HG02970 (cell line): ENCODE measurements around the gene ALDH3B1.

ENCODE experiments used
- ATAC-seq: cut with Tn5 transposase; IDR thresholded peaks from one replicate; pipeline ENCODE4 v1.9.1; 2021; ENCODE audit warnings: mild to moderate bottlenecking, moderate library complexity, moderate number of reproducible peaks; ENCODE audit not compliant: unreplicated experiment, low FRiP score

The ALDH3B1 gene

DNA sequence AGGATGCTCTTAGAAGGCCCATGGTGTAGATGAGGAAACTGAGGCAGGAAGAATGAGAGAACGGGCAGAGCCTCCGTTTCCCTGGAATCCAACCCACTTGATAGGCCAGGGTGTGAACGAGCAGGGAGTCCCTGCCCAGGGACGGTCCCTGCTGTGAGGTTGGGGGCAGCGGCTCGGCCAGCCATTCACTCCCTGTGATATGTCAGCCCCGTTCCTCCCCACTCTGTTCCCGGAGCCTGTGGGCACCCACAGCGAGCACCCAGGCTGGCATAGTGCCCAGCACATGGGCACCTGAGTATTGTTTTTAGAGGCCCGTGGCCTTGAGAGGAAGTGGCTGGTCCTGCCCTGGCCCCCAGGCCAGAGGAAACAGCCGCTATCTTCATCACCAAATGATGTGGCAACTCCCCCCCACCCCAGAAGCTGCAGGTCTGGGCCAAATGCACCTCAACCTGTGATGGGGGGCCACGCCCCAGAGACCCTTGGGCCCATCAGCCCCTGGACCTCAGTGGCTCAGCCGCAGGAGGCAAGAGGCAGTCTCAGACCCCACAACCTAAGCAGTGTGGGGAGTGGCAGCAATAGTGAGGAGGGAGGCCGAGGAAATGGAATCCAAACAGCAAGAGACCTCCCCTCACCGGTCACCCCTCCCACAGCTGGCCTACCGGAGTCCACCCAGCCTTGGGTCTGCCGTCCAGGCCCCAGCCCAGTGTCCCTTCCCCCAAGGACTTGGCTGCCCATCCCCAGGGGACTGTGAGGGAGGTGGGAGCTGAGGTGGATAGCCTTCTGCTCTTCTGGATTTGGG is 2.1 kb downstream of the ALDH3B1 start:
- ATAC-seq: no peak

DNA sequence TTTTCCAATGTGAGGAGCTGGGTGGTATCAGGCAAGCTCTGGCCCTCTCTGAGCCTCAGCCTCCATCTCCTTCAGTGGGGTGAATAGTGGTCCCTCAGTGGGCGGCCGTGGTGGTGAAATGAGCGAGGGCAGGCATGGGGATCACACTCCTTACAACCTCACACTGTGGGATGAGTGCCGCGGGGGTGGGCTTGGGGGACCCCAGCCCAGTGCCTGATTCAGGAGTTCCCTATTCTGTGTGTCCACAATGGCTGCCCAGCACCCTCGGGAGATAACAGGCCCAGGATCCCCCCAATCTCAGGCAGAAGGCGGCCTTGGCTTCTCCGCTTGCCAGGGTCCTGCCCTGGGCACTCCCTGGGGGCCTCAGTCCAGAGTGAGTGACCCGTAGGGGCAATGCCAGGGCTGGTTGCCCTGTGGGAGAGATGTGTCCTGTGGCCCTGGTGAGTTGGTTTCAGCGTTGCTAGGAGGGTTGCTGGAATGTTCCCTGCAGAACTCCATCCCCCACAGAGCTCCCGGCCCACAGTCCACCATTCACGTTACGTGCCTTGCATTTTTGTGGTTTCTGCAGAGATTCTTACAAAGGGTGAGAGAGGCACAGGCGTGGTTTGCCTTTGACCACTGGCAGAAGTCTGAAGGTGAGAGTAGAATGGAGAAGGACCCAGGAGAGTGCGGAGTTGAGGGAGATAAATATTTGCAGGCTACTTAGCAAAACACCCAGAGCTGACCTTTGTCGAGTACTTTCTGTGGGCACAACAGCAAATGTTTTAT is 2.9 kb downstream of the ALDH3B1 start:
- ATAC-seq: no peak

DNA sequence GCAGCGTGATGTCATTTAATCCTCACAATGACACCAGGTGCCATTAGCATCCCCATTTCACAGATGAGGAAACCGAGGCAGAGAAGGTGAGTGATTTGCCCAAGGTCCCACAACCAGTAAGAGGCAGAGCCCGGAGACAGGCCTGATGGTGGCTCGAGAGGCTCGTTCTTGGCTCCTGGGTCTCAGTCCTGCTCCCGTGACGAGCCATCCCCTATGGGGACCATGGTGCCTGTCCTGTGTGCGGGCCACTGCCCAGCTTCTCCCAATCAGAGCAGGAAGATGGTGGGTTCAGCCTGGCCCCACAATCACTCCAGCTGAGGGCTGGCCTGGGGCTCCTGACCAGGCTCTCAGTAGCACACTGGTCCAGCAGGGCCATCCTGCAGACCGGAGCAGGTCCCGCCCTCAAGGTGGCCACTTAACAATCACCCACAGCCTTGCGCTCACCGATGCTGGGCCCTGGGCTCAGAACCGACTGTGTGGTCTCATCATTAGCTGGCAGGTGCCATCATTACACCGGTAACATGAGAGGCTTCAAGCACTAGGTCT is 3.6 kb downstream of the ALDH3B1 start:
- no peak for ATAC-seq

DNA sequence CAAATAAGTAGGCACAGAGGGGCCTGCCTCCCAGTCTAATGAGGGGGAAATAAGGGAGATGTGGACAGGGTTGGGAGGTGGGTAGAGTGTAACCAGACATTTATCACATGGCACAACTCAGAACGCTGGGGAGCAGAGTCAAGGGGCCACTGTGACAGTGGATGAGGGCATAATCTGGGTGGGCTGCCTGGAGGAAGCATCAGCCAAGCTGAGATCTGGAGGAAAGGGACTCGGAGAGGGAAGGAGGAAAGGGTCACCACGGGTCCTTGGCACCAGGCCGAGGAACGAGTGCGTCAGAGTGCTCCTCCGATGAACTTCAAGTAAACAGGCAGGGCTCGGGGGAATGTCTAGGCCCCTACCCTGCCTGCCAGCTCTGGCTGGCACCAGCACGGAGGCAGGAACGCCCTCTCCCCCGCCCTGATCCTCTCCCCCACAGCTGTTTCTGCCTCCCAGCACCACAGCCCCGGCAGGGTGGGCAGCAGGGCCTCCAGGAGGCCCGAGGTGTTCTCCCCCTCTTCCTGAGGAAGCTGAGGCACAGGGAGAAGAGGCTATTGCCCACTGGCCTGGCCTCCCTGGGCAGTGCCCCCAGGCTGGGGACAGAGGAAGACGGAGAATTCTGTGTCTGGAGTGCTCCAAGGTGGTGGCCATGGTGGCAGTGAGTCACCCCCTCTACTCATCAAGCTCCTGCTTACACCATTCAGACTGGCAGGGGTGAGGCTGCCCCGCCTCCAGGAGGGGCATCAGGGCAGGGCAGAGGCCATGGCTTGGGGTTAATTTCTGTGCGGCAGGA is 4.2 kb downstream of the ALDH3B1 start:
- no peak for ATAC-seq

DNA sequence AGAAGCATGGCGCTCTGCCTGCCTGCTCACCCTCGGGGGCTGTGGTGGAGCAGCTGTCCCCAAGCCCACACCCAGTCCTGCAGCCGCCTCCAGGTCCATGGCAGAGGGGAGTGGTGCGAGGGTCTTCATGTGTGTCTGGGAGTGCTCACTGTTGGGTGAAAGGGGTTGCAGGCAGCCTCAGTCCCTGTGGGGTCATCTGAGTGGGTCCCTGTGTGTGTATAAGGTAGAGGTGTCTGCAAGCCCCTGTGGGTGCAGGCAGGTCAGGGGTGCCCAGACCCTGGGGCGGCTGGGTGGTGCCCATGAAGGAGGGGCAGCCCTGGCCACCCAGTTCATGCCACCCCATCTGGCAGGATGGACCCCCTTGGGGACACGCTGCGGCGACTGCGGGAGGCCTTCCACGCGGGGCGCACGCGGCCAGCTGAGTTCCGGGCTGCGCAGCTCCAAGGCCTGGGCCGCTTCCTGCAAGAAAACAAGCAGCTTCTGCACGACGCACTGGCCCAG is 4.9 kb downstream of the ALDH3B1 start:
- ATAC-seq: no peak

DNA sequence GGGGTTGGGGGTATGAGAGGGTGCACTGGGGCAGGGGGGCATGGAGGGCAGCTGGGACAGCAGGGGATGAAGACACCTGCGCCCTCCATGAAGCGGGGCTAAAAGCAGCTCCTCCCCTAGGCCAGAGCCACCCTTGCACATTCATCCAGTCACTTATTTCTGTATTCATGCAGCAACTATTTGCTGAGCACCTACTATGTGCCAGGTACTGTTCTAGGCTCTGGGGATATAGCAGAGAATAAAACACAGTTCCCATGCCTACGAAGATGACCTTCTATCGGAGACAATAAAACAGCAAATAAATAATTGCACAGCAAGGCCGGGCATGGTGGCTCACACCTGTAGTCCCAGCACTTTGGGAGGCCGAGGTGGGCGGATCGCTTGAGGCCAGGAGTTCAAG is 5.3 kb downstream of the ALDH3B1 start:
- no peak for ATAC-seq

DNA sequence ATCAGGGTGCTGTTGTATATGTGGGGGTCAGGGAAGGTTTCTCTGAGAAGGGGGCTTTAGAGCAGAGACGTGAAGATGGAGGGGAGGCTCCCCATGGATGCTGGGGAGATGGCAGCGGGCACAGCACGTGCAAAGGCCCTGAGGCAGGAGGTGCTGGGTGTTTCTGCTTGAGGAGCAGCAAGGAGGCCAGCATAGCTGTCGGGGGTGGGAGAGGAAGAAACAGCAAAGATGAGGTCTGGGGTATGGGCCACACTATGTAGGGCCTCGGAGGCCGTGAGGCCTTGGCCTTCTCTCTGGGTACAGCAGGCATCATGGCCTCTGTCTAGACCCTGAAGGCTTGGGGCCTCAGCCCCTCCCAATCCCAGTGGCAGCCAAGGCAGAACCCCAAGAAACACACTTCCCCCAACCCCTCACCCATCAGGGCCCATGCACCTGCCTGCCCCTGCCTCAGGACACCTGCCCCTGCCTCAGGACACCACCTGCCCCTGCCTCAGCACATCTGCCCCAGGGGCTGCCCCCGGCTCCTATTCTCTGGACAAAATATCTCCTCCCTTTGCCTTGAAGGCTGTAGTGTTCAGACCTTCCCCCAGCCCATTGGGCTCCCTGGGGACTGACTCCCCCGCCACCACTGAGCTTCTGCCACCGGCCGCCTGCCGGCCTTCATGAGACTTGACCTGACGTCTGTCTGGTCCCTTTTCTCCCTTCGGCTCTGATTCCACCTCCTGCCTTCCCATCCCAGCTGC is 6.2 kb downstream of the ALDH3B1 start:
- ATAC-seq: no peak

DNA sequence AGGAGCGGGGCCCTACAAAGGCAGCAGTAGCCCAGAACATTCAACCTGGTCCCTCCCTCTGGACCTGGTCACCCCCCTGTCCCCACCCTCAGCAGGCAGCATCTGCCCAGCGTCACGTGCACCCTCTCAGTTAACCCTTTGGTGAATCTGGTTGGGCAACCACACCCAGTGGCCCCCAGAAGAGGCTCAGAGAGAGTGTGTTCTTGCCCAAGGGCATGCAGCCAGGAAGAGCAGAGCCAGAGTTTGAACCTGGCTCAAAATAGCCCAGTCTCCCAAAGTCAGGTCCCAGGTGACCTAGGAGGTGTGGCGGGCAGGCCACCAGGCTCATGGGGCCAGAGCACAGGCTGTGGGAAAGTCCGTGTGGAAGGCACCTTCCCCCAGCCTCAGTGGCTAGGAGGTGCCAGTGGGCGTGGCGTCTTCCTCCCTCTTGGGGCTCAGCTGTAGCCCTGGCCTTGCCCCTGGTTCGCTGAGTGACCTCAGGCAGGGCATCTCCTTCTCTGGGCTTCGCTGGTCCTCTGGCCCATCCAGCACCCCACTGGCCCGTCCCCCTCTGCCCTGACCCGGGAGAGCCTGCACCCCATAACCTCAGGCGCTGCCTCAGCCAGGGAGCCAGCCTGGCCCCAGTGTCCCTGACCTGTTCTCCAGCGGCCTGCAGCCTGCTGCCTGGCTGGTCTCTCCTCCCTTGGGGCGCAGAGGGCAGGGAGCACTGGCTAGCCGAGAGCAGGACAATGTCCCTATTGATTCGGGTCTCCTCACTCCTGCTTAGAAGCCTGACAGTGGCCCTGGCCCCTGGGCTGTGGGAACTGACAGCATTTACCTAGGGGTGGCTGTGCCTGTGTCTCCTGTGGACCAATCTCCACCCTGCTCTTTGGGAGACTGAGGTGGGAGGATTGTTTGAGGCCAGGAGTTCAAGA is 7.0 kb downstream of the ALDH3B1 start:
- ATAC-seq: no peak

DNA sequence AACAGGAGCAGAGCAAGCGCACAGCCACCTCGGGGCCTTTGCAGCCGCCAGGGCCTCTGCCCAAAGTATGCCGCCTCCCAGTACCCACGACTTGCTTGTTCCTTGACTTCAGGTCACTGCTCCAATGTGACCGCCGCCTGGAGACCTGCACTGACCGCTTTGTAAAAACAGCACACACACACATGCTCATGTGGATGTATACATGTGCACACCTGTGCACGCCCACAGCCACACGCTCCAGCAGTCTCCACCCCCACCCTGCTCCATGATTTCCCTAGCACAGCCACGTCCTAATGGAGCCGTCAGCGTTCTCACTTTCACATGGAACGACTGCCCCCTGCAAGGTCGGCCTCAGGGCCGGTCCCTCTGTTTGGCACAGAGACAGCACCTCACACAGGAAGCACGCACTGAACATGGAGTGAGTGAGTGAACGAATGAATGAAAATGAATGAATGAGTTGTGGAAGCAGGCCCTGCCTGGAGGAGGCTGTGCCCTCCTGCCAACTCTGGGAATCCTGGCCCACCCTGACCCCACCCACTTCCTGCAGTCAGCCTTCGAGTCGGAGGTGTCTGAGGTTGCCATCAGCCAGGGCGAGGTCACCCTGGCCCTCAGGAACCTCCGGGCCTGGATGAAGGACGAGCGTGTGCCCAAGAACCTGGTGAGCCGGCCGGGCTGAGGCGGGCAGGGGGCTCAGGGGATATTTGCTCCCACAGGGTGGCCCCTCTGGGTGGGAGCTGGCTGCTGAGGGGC is 8.0 kb downstream of the ALDH3B1 start:
- ATAC-seq: no peak

DNA sequence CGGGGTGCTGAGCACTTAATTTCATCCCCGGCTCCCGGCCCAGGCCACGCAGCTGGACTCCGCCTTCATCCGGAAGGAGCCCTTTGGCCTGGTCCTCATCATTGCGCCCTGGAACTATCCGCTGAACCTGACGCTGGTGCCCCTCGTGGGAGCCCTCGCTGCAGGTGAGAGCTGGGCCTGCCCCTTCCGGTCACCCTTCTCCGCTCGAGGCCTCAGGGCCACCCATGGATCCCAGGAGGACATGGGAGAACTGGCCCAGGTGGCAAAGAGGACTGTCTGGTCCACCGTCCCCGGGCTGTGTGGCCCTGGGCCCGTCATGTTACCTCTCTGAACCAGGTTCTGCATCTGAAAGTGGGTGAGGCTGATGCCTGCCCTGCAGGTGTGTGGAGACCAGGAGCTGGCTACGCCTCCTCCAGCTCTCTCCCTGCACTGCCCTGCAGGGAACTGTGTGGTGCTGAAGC is 8.6 kb downstream of the ALDH3B1 start:
- no peak for ATAC-seq

DNA sequence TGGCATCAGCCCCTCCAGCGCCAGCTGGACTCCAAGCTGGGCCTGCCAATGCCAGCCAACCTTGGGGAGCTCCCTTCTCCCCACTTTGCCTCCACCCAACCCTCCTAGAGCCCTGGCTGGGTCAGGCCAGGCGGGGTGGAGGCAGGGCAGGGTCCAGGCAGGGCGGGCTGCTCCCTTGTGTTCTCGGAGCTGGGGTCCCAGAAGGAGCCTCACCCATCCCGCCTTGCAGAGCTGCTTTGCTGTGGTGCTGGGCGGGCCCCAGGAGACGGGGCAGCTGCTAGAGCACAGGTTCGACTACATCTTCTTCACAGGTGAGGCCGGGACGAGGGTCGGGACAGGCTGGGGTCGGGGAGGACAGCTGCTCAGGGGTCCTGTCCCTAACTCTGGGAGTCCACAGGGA is 9.4 kb downstream of the ALDH3B1 start:
- ATAC-seq: no peak

DNA sequence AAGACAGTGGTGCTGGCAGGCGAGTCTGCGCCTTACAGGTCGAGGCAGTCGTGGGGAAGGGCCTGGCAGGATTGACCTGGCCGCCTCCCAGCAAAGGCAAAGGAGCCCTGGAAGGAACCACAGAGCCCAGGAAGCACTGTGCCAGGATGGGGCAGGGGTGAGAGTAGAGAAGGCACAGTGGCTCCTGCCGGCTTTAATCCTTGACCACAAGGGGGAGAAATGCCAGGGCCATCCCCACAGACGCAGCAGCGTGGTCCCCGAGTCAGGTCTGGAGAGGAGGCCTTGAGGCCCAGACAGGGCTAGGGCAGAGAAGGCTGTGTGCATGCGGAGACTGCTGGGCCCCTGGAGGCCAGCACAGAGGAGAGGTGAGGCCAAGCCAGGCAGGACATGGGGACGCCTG is 10.4 kb downstream of the ALDH3B1 start:
- no peak for ATAC-seq

DNA sequence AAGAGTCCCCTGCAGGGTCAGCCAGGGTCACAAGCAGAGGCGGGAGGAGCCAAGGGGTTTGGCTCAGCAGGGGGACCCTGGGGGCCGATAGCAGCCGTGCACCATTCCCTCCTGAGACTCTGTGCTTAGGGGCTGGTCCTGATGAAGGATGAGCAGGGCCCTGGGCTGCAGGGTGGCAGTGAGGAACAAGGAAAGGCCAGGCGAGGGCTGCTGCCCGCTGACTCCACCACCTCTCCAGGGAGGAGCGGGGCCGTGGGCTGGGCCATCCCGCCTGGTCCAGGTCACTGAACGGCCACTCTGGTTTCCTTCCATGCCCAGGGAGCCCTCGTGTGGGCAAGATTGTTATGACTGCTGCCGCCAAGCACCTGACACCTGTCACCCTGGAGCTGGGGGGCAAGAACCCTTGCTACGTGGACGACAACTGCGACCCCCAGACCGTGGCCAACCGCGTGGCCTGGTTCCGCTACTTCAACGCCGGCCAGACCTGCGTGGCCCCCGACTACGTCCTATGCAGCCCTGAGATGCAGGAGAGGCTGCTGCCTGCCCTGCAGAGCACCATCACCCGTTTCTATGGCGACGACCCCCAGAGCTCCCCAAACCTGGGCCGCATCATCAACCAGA is 11.2 kb downstream of the ALDH3B1 start:
- no peak for ATAC-seq

DNA sequence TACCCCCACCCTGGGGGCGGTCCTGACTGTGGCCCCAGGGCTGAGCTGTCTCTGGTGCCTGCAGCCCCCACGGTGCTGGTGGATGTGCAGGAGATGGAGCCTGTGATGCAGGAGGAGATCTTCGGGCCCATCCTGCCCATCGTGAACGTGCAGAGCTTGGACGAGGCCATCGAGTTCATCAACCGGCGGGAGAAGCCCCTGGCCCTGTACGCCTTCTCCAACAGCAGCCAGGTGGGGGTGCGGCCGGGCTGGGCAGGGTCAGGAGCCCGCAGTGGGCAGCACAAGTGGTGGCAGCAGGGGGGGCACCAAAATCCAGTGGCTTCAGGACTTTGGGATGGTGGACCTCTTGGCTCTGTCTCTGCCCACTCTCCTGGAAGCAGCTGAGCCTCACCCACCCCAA is 12.4 kb downstream of the ALDH3B1 start:
- ATAC-seq: no peak

DNA sequence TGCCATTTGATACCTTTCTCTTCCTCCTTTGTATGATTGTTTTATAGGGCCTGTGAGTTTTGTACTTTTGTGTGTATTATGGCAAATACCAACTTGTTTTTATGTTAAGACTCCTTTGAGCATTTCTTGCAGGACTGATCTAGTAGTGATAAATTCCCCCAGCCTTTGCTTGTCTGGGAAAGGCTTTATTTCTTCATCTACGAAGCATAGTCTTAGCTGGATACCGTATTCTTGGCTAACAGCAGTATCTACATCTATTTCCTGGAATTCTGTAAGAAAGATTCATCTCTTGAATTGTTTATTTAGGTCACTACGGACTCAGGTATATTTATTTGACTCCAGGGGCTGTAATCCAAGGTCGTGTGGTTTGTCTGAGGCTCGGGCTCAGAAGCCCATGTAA is 14.4 kb downstream of the ALDH3B1 start:
- ATAC-seq: no peak

DNA sequence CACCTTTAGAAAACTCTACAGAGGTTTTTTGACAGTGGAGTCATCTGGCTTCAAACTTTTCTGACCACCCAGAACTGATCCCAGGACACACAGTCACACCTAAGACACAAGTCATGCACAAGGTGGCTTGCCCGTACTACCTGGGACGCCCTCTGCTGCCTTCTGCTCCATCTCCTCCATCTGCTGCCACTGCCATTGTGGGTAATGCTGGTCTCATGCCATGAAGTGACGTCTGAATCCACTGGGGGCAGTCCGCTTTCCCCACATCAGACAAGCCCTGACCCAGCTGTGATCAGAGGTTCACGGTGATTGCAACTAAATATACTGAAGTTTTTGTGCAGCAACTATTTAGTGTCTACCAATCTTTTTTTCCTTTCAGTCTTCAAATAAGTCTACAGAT is 14.9 kb downstream of the ALDH3B1 start:
- ATAC-seq: no peak

DNA sequence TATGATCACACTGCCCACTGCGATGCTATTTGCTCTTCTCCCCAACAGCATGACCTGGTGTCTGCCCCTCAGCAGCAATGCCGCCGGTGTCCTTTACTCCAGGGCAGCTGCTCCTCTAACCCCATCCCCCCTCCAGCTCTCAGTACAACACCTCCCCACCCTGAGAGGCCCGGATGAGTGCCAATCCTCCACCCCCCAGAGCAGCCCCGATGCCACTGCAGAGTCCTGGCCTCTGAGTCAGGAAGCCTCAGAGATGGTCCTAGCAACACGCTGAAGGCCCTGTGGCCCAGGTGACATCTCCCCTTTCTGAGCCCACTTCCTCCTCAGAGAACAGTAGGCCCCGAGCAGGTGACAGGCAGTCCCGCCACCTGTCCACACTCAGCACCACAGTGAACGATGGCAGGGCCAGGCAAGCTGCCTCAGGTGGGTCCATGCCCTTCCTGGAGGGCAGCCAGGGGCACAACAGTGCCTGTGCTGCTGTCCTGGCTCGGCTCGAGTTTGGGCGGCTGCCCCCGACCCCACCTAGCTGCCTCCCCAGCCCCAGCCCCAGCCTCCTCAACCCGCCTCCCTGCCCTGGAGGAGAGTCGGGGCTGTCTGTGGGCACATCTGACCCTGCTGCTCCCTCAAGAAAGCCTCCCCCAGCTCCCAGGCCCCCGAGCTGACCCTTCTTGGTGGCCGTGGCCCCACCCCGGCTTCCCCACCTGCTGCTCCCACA is 16.4 kb downstream of the ALDH3B1 start:
- no peak for ATAC-seq
